OCI-LY7 (cell line): ENCODE measurements around the gene RINT1. TPM values are rescaled to one million over a fixed set of nuclear protein-coding genes. Genes with fewer than 3 reads are reported as not detected.

Experiments
- BruUV-seq: library from RNA; stranded (reverse); fragments of 400-500 nt; replicated peaks from 2 replicates; lab custom pipeline; 2021; lab: Mats Ljungman, UMichigan
- CTCF ChIA-PET: fragments of 300-600 bp; sonication (Branson Sonifier 250); formaldehyde crosslinking; loops from one replicate; lab custom pipeline; 2022; ENCODE audit warnings: antibody characterized with exemption; ENCODE audit not compliant: unreplicated experiment; lab: Charles Lee
- POLR2A ChIA-PET: fragments of 300-600 bp; sonication (Branson Sonifier 250); formaldehyde crosslinking; loops from one replicate; lab custom pipeline; 2022; ENCODE audit warnings: antibody characterized with exemption; lab: Charles Lee
- DNase-seq: peaks from one replicate; pipeline ENCODE4 v3.0.0-alpha.2; 2015; ENCODE audit warnings: low spot score
- H2AFZ ChIP-seq: fragments of 200-600 bp; sonication (generic), shearing (Covaris generic); 2 replicates; pipeline ENCODE4 v1.6.1; 2014; ENCODE audit warnings: mild to moderate bottlenecking, antibody characterized with exemption, low read length, moderate library complexity
- H3K27ac ChIP-seq: fragments of 200-600 bp; sonication (generic); 2 replicates; pipeline ENCODE4 v1.5.1; 2014; ENCODE audit warnings: mixed run types, low read depth, mild to moderate bottlenecking, moderate library complexity, low read length, inconsistent platforms; ENCODE audit not compliant: poor library complexity, severe bottlenecking
- H3K36me3 ChIP-seq: fragments of 200-600 bp; sonication (generic); 2 replicates; pipeline ENCODE4 v1.6.1; 2014; ENCODE audit warnings: mild to moderate bottlenecking, antibody characterized with exemption, low read length, moderate library complexity, mixed read lengths; ENCODE audit not compliant: insufficient read depth
- H3K4me1 ChIP-seq: fragments of 200-600 bp; sonication (generic); 2 replicates; pipeline ENCODE4 v1.5.1; 2014; ENCODE audit warnings: mild to moderate bottlenecking, low read length; ENCODE audit not compliant: insufficient read depth, poor library complexity, severe bottlenecking
- H3K4me2 ChIP-seq: fragments of 200-600 bp; sonication (generic); 2 replicates; pipeline ENCODE4 v1.6.1; 2014; ENCODE audit warnings: mild to moderate bottlenecking, low read length
- H3K4me3 ChIP-seq: fragments of 200-600 bp; sonication (generic); 2 replicates; pipeline ENCODE4 v1.5.1; 2014; ENCODE audit warnings: mild to moderate bottlenecking, low read depth, low read length; ENCODE audit not compliant: poor library complexity, severe bottlenecking
- H3K79me2 ChIP-seq: fragments of 200-600 bp; sonication (generic); 2 replicates; pipeline ENCODE4 v1.6.1; 2016; ENCODE audit warnings: low read depth, mild to moderate bottlenecking, low read length, moderate library complexity, mixed read lengths; ENCODE audit not compliant: insufficient read depth
- H3K9me2 ChIP-seq: fragments of 200-600 bp; sonication (generic); 2 replicates; pipeline ENCODE4 v1.6.1; 2016; ENCODE audit warnings: mild to moderate bottlenecking, low read length, mixed read lengths; ENCODE audit not compliant: insufficient read depth
- H3K9me3 ChIP-seq: fragments of 200-600 bp; sonication (generic); 2 replicates; pipeline ENCODE4 v1.6.1; 2014; ENCODE audit warnings: mild to moderate bottlenecking, mixed run types, low read length, mixed read lengths
- H4K20me1 ChIP-seq: fragments of 200-600 bp; sonication (generic); 2 replicates; pipeline ENCODE4 v1.6.1; 2014; ENCODE audit warnings: mild to moderate bottlenecking, antibody characterized with exemption, low read length, moderate library complexity, mixed read lengths; ENCODE audit not compliant: insufficient read depth
- CTCF ChIP-seq: fragments of 200-600 bp; sonication (generic); conservative IDR thresholded peaks from 2 replicates; pipeline ENCODE4 v1.5.1; 2014; ENCODE audit warnings: mild to moderate bottlenecking, antibody characterized with exemption, low read length, moderate library complexity, mixed read lengths
- EZH2phosphoT487 ChIP-seq: fragments of 200-600 bp; sonication (generic); IDR thresholded peaks from 2 replicates; pipeline ENCODE4 v1.6.1; 2018; ENCODE audit warnings: low read depth, borderline replicate concordance, mild to moderate bottlenecking, mixed run types, antibody characterized with exemption, low read length, moderate library complexity, mixed read lengths
- intact Hi-C: fragments of 100-400 bp; cut with micrococcal nuclease; formaldehyde crosslinking; loops from one replicate; pipeline ENCODE4 v1.10.0; 2022; ENCODE audit not compliant: unreplicated experiment
- total RNA-seq, 2 experiments: library from RNA; depleted of rRNA in 1 of 2; stranded (reverse); fragments of >200 nt in 1 of 2; shearing (Covaris generic) in 1 of 2; gene quantifications; 2 replicates each; pipeline ENCODE4 v1.2.3, GENCODE V29; 2014 to 2022

RINT1 gene
- total RNA-seq, 2 experiments from 2014 or later = 11.2 to 27.8 TPM

- no peak overlapping the region for H3K4me3 ChIP-seq
- CTCF ChIA-PET = no interaction called here
- TF ChIP-seq CTCF = no peak
- no peak for TF ChIP-seq EZH2phosphoT487
- BruUV-seq = no TSS peak
- DNase-seq = no peak
- H3K4me2 ChIP-seq = no peak overlapping the region
- no peak overlapping the region for H3K27ac ChIP-seq
- intact Hi-C loops = no loop called here
- H4K20me1 ChIP-seq = no peaks in the 10 kb centered on the region
- peaks cover 5% of the 10 kb centered on the region; the same call in 1 of the 2 replicates for H3K9me3 ChIP-seq
- no peak overlapping the region for H2AFZ ChIP-seq
- no peaks in the 10 kb centered on the region for H3K4me1 ChIP-seq
- H3K79me2 ChIP-seq = no peaks in the 10 kb centered on the region
- no peaks in the 10 kb centered on the region for H3K9me2 ChIP-seq
- H3K36me3 ChIP-seq = peaks cover 49% of the 10 kb centered on the region
- POLR2A ChIA-PET = no interaction called here
These were observed 39.9 kb downstream of the RINT1 start for GRCh38 chr7:105571891-105572290.

DNA sequence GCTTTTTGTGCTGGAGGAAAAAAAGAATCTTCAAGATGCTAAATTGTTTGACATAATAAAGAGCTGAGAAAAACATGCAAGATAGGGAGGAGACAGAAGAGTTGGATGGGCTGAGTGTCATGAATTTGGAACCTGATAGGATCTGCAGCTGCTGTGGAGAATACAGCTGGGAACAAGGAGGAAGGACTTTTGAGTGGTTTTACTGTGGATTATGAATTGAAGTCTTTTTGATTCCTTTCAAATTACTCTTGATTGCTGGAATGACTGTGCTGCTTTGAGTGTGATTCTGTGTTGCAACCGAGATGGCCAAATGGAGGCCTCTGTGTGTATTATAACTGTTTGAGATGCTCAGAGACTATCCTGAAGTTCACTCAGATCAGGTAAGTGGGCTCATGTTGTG lies 45.2 kb downstream of the RINT1 start:
- Histone ChIP-seq H3K36me3 (peaks cover 13% of the 10 kb centered on the region), H3K79me2 (no peaks in the 10 kb centered on the region), H3K27ac (no peak overlapping the region), H3K9me3 (peaks cover 5% of the 10 kb centered on the region; the same call in 1 of the 2 replicates), H3K4me1 (no peaks in the 10 kb centered on the region), H4K20me1 (no peaks in the 10 kb centered on the region), H3K4me2 (no peak overlapping the region), H3K4me3 (no peak overlapping the region), H3K9me2 (no peaks in the 10 kb centered on the region), H2AFZ (no peak overlapping the region)
- ChIA-PET CTCF (no interaction called here), POLR2A (interaction anchor here (0.7 kb wide), 1 partner anchor 15 kb away, joined by 3 read pairs; no protein-coding TSS in a partner anchor)
- no peak for TF ChIP-seq EZH2phosphoT487
- no peak for TF ChIP-seq CTCF
- BruUV-seq = no TSS peak
- DNase-seq = no peak
- intact Hi-C loops = no loop called here

GRCh38 chr7:105578496-105578895 lies 46.5 kb downstream of the RINT1 start:
- Histone ChIP-seq H3K4me3 (no peak overlapping the region), H3K9me3 (peaks cover 3% of the 10 kb centered on the region; the same call in 1 of the 2 replicates), H3K27ac (no peak overlapping the region), H3K79me2 (no peaks in the 10 kb centered on the region), H2AFZ (no peak overlapping the region), H3K36me3 (peaks cover 3% of the 10 kb centered on the region; the same call in 1 of the 2 replicates), H3K4me1 (no peaks in the 10 kb centered on the region), H4K20me1 (no peaks in the 10 kb centered on the region), H3K9me2 (no peaks in the 10 kb centered on the region), H3K4me2 (no peak overlapping the region)
- CTCF ChIA-PET = no interaction called here
- no peak for TF ChIP-seq EZH2phosphoT487
- no peak for TF ChIP-seq CTCF
- no TSS peak for BruUV-seq
- DNase-seq = no peak
- intact Hi-C loops = no loop called here
- POLR2A ChIA-PET = no interaction called here
